ENCODE measurements around the gene SLC31A1. TPM values are rescaled to one million over a fixed set of nuclear protein-coding genes. Genes with fewer than 3 reads are reported as not detected.

The SLC31A1 gene
- total and polyA plus RNA-seq, 2 donors (not counting 3 experiments of a cell fraction or from before 2014, with no cell fraction given) = 13.5 to 22.7 TPM

GRCh38 chr9:113173341-113173740 is 48.0 kb upstream of the SLC31A1 start:
- Histone ChIP-seq H3K79me2 (ENCODE audit: control insufficient read depth, insufficient read depth, low read length) (no peaks in the 10 kb centered on the region), H3K27me3 (ENCODE audit: control insufficient read depth in 2 of 2, insufficient read depth in 2 of 2, low read length in 2 of 2) (no peaks in the 10 kb centered on the region), H3K9ac (replicated peaks; ENCODE audit: extremely low read depth, insufficient read depth, low read length) (no peak overlapping the region), H3K4me1 (ENCODE audit: control insufficient read depth, extremely low read depth, insufficient read depth, low read length) (peaks cover 4% of the 10 kb centered on the region), H3K4me3 (replicated peaks in 1 of 3; ENCODE audit: insufficient read depth in 1 of 3, low read depth in 1 of 3, low read length in 3 of 3) (no peak overlapping the region), H3K27ac (ENCODE audit: insufficient read depth, low read depth, low read length) (no peak overlapping the region), H3K9me3 (replicated peaks; ENCODE audit: control insufficient read depth, insufficient read depth, low read length) (no peaks in the 10 kb centered on the region), H3K36me3 (ENCODE audit: control insufficient read depth in 2 of 2, extremely low read depth in 1 of 2, insufficient read depth in 2 of 2, low read length in 2 of 2) (peaks cover 24 to 45% of the 10 kb centered on the region in 2 experiments), H3K9me1 (replicated peaks; ENCODE audit: control insufficient read depth, extremely low read depth, insufficient read depth, low read length) (no peaks in the 10 kb centered on the region), H4K20me1 (replicated peaks; ENCODE audit: control insufficient read depth, extremely low read depth, insufficient read depth, low read length) (no peaks in the 10 kb centered on the region), H2AFZ (ENCODE audit: low read depth, low read length) (no peak overlapping the region), H3K4me2 (ENCODE audit: insufficient read depth, low read length) (no peak overlapping the region)
- POLR2A ChIA-PET = no interaction called here
- dilution Hi-C loops (cut with MboI; ENCODE audit: extremely low pct_ligation_motif_present, low sequenced_read_pairs) (no loop called here), intact Hi-C loops (cut with micrococcal nuclease) (no loop called here)
- BruUV-seq (replicated peaks) = no TSS peak
- FAIRE-seq (no peak), DNase-seq (ENCODE audit: low read depth, low spot score) (no peak)
- TF ChIP-seq POLR2A (IDR thresholded peaks at IDR 0.05; ENCODE audit: low read depth, low read length) (no peak), EZH2 (IDR thresholded peaks at IDR 0.05; ENCODE audit: borderline replicate concordance, low read depth, low read length, severe bottlenecking) (no peak), MYC (IDR thresholded peaks at IDR 0.05; ENCODE audit: low read depth, low read length) (no peak), FOS (IDR thresholded peaks at IDR 0.05; ENCODE audit: borderline replicate concordance, insufficient read depth, low read length) (no peak), POLR2AphosphoS5 (IDR thresholded peaks at IDR 0.05; ENCODE audit: insufficient read depth, low read depth, low read length) (no peak), GATA2 (IDR thresholded peaks at IDR 0.05; ENCODE audit: insufficient read depth, insufficient read length, low read depth, low read length) (no peak), CTCF (IDR thresholded peaks at IDR 0.05; ENCODE audit: extremely low read depth in 1 of 2, insufficient read depth in 1 of 2, low read depth in 1 of 2, low read length in 2 of 2) (no peak), JUN (IDR thresholded peaks at IDR 0.05; ENCODE audit: borderline replicate concordance, insufficient read depth, insufficient read length, low read depth) (no peak), MAX (IDR thresholded peaks at IDR 0.05; ENCODE audit: insufficient read depth, insufficient read length) (no peak)
- CTCF ChIA-PET = interaction anchor here (1.1 to 2.3 kb wide), 2 partner anchors 12 to 15 kb away, joined by 3 to 6 read pairs; no protein-coding TSS in a partner anchor
